GM12874 (cell line): Measurements from ENCODE around the gene AHDC1.

Experiments used
- TF ChIP-seq, protein P1 (sequence below): IDR thresholded peaks from 2 replicates; pipeline ENCODE4 v1.5.1; 2011; ENCODE audit warnings: low read depth, mild to moderate bottlenecking, control low read depth, low read length, moderate library complexity; ENCODE audit not compliant: insufficient read depth

The AHDC1 gene

DNA sequence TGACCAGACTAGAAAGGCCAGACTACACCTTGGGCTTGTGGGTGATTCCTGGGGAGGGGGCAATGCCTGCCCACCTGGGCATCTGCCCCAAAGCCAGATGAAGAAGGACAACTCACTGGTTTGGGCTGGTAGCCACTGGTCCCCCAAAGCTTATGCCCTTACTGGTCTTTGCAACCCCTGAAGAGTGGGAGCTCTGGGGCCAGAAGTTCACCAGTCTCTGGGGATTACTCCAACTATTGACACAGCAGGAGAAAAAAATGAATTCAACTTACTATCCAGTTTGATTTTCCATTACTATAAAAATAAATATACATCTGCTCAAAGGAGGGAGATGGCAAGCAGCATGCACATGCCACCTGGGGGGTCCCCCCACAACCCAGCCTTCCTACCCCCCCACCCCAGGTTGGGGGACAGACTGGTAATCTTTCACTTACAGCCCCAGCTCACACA, 2.6 kb downstream of the AHDC1 start:
- TF ChIP-seq, protein P1, sequence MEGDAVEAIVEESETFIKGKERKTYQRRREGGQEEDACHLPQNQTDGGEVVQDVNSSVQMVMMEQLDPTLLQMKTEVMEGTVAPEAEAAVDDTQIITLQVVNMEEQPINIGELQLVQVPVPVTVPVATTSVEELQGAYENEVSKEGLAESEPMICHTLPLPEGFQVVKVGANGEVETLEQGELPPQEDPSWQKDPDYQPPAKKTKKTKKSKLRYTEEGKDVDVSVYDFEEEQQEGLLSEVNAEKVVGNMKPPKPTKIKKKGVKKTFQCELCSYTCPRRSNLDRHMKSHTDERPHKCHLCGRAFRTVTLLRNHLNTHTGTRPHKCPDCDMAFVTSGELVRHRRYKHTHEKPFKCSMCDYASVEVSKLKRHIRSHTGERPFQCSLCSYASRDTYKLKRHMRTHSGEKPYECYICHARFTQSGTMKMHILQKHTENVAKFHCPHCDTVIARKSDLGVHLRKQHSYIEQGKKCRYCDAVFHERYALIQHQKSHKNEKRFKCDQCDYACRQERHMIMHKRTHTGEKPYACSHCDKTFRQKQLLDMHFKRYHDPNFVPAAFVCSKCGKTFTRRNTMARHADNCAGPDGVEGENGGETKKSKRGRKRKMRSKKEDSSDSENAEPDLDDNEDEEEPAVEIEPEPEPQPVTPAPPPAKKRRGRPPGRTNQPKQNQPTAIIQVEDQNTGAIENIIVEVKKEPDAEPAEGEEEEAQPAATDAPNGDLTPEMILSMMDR, result no peak

DNA sequence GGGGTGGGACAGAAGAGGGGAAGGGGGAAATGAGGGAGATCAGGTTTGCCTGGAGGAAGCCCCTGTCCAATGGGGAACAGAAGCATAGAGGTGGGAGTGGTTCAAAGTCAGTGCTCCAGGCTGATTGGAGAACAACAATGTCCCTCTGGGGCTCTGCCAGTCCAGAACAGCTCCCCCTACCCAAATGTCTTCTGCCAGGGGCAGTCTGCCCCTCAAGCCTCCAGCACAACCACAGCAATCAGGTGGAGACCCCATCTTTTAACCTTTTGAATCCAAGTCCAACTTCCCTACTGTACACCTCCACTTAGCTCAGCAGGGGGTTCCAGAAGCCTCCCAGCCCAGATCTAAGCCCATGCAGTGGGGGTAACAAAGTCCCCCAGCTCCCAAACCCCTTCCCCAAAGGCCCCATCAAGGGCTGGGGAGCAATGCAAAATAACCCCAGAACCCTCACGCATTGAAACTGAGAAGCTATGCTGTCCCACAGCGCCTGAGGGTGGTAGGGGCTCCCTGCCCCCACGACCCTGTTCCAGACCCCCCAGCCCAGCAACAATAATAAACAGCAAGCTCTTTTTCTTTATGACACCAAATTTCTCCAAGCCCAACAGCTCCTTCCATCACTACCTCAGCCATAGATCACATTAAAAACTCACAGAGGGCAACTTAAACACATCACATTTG, 3.3 kb downstream of the AHDC1 start:
- TF ChIP-seq, protein P1, result no peak

DNA sequence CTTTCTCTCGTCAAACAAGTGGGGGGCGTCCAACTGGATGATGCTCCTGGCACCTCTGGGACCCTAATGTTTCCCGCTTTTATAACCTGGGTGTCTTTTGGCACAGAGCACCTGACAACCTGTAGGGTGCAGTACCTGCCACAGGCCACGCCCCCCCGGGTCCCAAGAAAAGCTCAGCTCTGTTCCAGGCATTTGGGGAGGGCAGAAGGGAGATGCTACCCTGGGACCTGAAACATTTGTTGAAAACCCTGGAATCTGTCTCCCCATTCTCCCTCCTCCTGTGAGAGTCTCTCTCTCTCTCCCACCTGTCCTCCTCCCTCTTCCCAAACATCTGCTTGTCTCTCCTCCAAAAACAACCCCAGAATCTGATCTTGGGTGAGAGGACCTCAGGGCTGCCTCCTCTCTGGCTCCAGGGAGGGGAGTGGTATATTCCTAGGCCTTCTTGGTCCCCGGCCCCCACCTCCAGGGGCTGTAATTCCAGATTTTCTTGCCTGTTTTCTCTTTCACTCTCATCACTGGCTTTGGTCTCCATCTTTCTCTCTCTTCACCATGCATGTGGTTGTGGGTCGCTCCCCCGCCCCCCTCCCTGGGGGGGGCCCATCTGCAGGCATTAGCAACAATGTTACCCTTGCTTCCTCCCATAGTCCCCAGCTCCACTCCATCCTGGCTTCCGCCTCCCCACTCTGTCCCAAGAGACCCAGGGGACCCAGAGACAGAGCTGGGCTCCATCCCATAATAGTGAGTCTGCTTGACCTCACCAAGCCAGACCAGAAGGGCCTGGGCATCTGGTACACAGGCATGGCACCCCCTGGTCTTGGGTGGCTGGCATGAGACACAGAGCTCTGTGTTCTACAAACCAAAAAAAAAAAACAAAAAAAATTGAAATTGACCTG, 4.1 kb downstream of the AHDC1 start:
- TF ChIP-seq, protein P1, result 0 out of 2 replicates have a peak, but pooled peaks have one; percentile 3

DNA sequence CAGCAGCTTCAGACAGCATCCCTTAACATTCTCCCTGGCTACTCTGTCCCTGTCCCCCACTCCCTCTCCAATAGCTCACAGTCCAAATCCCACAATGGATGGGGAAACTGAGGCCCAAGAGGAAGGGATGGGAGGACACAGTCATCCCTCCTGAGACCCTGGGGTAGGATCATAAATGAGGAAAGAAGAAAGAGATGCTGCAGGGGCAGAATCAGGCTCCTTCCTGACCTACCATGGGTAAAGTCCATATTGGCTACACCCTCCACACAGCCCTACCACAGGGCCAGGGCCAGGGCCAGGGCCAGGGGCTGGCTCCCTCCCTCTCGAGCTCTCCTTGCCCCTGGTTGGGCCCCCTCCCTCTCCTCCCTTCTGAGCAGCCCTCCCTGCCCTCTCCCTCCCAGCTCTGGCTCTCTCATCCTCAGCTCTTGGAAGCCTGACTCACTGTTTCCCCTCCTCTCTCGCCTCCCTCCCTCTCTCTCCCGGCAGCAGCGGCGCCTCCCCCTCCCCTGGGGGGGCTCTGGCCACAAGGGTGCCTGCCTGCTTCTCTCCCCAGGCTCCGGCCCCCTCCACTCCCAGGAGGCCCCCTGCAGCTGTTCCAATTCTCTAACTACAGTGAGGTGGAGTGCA, 4.9 kb downstream of the AHDC1 start:
- TF ChIP-seq, protein P1, result no peak

DNA sequence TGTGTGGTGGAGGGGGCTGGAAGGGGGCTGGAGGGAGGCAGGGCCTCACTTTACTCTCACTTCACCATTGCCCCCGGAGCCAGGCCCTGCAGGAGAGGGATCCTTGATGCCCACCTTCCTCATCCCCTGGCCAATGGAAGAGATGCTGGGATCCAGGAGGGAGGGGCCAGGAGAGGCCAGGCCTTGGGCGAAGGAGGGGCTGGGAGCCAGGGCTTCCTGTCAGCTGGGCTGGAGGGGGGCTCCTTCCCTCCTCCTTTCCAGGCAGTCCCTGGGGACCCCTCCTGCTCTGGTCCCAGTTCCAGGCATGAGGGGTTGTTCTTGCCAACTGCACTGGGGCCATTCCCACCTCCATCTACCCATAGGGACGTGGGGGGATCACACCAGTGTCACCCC, 5.7 kb downstream of the AHDC1 start:
- TF ChIP-seq, protein P1, result no peak

DNA sequence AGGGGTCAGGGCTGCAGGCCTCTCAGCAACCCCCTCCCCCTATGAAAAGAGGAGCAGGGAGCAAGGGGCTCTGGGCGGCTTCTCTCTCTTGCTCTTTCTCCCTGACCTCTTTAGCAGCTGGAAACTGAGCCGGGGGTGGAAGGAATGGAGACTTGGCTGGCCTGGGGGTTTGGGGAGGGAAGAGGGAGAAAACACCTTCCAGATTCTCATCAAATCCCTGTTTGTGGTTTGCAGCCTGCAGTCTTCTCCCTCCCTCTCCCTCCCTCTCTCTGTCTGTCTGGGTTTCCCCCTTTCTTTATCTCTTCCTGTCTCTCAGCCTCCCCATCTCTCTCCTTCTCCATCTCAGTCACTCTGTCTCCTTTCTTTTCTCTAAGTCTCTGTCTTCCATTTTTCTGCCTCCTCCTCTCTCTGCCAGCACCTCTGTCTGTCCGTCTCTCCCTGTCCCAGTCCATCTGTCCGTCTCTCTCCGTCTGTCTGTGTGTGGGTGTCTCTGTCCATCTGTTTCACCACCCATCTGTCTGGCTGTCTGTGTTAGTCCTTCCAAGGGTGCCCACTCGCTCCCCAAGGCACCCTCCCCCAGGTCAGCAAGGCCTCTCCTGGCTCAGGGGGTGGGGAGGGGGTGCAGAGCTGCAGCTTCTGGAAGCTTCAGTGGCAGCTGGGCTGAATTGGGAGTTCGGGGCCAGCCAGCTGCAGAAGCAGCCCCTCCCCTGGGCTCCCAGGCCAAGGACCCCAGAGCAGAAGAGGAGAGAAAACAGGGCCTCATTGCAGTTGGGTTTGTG, 6.2 kb downstream of the AHDC1 start:
- TF ChIP-seq, protein P1, result no peak

DNA sequence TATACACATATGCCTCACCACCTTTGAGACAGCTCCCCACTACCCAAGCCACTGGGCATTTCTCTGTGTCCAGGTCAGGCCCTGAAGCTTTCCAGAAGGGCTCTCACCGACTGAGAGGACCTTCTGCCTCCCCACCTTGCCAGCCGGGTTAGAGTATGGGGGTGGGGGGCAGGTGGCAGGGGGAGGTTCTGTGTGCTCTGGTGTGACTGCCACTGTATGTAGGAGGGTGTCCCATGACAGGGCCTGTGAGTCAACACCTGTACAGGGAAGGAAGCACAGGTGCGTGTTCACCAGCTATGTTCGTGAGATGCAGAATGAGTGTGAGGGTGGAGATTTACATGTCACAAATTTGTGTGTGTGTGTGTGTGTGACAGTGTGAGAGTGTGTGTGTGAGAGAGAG, 7.0 kb downstream of the AHDC1 start:
- TF ChIP-seq, protein P1, result no peak
